Measurements from ENCODE around the gene HOXC6.
A peak's percentile ranks its signal among the peaks of the same experiment; 100 is the strongest.

DNA sequence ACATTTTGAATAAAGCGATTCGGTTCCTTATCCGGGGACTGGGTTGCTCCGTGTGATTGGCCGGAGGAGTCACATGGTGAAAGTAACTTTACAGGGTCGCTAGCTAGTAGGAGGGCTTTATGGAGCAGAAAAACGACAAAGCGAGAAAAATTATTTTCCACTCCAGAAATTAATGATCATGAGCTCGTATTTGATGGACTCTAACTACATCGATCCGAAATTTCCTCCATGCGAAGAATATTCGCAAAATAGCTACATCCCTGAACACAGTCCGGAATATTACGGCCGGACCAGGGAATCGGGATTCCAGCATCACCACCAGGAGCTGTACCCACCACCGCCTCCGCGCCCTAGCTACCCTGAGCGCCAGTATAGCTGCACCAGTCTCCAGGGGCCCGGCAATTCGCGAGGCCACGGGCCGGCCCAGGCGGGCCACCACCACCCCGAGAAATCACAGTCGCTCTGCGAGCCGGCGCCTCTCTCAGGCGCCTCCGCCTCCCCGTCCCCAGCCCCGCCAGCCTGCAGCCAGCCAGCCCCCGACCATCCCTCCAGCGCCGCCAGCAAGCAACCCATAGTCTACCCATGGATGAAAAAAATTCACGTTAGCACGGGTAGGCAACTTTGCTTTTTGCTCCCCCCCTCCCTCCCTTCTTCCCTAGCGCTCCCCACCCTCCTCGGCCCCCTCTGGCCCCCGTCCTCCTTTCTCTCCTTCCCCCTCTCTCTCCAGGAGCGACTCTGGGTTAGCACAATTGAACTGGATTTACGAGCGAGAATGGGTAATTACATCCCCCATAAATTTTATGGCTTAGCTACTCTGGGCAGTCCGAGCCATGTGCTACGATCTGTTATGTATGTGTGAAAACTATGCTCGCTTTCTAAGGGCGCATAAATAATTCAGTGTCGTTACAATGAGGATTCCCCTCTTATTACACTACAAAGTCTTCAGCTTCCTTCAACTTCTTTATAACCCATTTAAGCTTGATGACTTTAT is 25.8 kb downstream of the HOXC6 start, which contains the start of gene HOXC4:
- TF ChIP-seq, protein P1, sequence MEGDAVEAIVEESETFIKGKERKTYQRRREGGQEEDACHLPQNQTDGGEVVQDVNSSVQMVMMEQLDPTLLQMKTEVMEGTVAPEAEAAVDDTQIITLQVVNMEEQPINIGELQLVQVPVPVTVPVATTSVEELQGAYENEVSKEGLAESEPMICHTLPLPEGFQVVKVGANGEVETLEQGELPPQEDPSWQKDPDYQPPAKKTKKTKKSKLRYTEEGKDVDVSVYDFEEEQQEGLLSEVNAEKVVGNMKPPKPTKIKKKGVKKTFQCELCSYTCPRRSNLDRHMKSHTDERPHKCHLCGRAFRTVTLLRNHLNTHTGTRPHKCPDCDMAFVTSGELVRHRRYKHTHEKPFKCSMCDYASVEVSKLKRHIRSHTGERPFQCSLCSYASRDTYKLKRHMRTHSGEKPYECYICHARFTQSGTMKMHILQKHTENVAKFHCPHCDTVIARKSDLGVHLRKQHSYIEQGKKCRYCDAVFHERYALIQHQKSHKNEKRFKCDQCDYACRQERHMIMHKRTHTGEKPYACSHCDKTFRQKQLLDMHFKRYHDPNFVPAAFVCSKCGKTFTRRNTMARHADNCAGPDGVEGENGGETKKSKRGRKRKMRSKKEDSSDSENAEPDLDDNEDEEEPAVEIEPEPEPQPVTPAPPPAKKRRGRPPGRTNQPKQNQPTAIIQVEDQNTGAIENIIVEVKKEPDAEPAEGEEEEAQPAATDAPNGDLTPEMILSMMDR (tag by site-specific recombination; IDR thresholded peaks at IDR 0.05) = peak; percentile 26; the same call in 1 of the 2 replicates
- peak; percentile 38 for TF ChIP-seq KLF1 (tag by site-specific recombination; IDR thresholded peaks at IDR 0.05)
- no peak; the same call in 1 of the 2 replicates for TF ChIP-seq YY1 (tag by site-specific recombination; IDR thresholded peaks at IDR 0.05)
- TF ChIP-seq BCL11A (tag by site-specific recombination; IDR thresholded peaks at IDR 0.05; ENCODE audit: low read depth) = peak; percentile 89; the same call in 1 of the 2 replicates
- no peak for TF ChIP-seq ZNF560 (tag by site-specific recombination; IDR thresholded peaks at IDR 0.05; ENCODE audit: borderline replicate concordance)
